HEK293T (cell line): ENCODE measurements around the gene TRIM66.

Source experiments
- BHLHE40 ChIP-seq: fragments of 450-650 bp; IDR thresholded peaks from 2 replicates; pipeline ENCODE4 v1.6.1; 2016; ENCODE audit warnings: mild to moderate bottlenecking, moderate library complexity, borderline replicate concordance
- CTBP1 ChIP-seq: fragments of 450-650 bp; IDR thresholded peaks from 2 replicates; pipeline ENCODE4 v1.6.1; 2016; ENCODE audit warnings: borderline replicate concordance
- ELF4 ChIP-seq: fragments of 450-650 bp; IDR thresholded peaks from 2 replicates; pipeline ENCODE4 v1.6.1; 2017; ENCODE audit warnings: antibody characterized with exemption
- FOXA1 ChIP-seq: fragments of 450-650 bp; IDR thresholded peaks from 2 replicates; pipeline ENCODE4 v1.6.1; 2016; ENCODE audit warnings: mild to moderate bottlenecking
- FOXK2 ChIP-seq: fragments of 450-650 bp; IDR thresholded peaks from 2 replicates; pipeline ENCODE4 v1.6.1; 2016; ENCODE audit warnings: mild to moderate bottlenecking
- HDGF ChIP-seq: fragments of 450-650 bp; IDR thresholded peaks from 2 replicates; pipeline ENCODE4 v1.6.1; 2017; ENCODE audit warnings: antibody characterized with exemption, borderline replicate concordance
- LEF1 ChIP-seq: fragments of 450-650 bp; IDR thresholded peaks from 2 replicates; pipeline ENCODE4 v1.6.1; 2017; ENCODE audit warnings: mild to moderate bottlenecking, borderline replicate concordance
- NFRKB ChIP-seq: fragments of 450-650 bp; IDR thresholded peaks from 2 replicates; pipeline ENCODE4 v1.6.1; 2016; ENCODE audit warnings: mild to moderate bottlenecking, moderate library complexity
- SP1 ChIP-seq: fragments of 450-650 bp; IDR thresholded peaks from 2 replicates; pipeline ENCODE4 v1.6.1; 2017
- TARDBP ChIP-seq: fragments of 450-650 bp; IDR thresholded peaks from 2 replicates; pipeline ENCODE4 v1.6.1; 2016
- TF ChIP-seq, protein P1 (sequence below): fragments of 450-650 bp; IDR thresholded peaks from 2 replicates; pipeline ENCODE4 v1.6.1; 2016

DNA sequence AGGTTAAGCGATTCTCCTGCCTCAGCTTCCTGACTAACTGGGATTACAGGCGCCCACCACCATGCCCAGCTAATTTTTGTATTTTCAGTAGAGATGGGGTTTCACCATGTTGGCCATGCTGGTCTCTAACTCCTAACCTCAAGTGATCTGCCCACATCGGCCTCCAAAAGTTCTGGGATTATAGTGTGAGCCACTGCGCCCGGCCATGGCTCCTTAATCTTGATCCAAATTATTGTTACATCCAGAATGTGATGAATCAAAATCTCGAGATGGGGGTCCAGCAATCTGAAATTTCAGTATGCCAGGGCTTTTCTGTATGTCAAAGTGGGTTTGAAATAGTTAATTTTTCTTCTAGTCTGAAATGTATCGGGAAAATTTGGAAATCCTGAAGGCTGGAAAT is 3.9 kb upstream of the TRIM66 start:
- TF ChIP-seq HDGF (no peak), SP1 (no peak), BHLHE40 (no peak), CTBP1 (no peak), FOXK2 (no peak), TARDBP (no peak), LEF1 (no peak), NFRKB (no peak), FOXA1 (no peak), ELF4 (no peak)
- TF ChIP-seq, protein P1, sequence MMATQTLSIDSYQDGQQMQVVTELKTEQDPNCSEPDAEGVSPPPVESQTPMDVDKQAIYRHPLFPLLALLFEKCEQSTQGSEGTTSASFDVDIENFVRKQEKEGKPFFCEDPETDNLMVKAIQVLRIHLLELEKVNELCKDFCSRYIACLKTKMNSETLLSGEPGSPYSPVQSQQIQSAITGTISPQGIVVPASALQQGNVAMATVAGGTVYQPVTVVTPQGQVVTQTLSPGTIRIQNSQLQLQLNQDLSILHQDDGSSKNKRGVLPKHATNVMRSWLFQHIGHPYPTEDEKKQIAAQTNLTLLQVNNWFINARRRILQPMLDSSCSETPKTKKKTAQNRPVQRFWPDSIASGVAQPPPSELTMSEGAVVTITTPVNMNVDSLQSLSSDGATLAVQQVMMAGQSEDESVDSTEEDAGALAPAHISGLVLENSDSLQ, result no peak
